ENCODE results near the gene RBM39.
"Not testable (repeated sequence)": the region's sequence is repeated elsewhere in the genome, so short reads cannot be mapped to it uniquely, and the experiment has no call there.

The RBM39 gene

DNA sequence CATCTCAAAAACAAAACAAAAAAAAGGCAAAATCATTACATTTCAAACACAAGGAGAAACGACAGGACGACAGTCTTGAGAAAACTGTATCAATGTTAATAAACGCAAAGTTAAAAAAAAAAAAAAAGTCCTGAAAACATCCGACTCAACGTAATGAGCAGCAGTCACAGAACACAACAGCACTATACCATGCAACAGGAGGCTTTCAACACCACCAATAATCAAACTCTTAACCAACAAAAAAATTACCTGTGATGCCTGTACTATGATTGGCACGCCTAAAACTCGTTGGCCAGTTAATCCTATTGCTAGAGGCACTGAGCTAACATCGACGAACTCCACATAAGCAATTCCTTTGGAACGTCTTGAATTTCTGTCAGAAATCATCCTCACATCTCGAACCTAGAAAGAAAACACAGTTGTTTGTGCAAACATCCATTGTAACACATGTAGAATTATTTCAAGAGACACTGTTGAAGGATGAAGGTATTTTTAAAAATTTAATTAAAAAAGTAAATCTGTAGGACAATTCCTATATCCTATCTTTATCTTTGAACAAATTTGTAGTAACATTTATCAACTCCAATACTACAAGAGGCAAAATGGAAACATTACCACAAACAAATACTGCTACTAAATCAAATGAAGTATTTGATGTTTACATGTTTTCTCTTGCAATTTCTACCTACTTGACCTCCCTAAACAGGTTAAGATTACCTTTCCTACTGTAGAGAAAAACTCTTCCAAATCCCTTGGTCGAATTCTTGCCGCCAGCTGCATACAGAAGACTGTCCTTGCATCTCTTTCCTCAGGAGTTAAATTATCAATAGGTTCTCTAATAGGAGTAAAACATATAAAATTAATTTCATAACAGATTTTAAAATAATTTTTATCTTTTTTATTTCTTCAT lies 17.5 kb downstream of the RBM39 start:
- no peak for DNase-seq (ENCODE audit: low read depth)

DNA sequence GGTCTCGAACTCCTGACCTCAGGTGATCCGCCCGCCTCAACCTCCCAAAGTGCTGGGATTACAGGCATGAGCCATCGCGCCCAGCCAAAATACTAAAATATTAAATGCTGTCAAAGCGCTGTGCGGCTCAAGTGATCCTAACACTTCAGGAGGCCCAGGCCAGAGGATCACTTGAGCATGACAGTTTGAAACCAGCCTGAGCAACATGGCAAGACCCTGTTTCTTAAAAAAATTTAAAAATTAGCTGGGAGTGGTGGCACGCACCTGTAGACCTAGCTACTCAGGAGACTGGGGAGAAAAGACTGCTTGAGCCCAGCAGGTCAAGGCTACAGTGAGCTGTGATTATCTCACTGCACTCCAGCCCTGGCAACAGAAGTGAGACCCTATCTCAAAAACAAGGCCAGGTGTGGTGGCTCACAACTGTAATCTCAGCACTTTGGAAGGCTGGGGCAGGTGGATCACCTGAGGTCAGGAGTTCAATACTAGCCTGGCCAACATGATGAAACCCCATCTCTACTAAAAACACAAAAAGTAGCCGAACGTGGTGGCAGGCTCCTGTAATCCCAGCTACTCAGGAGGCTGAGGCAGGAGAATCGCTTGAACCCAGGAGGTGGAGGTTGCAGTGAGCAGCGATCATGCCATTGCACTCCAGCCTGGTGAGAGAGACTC lies 18.3 kb downstream of the RBM39 start:
- DNase-seq (ENCODE audit: low read depth), result not testable (repeated sequence)

DNA sequence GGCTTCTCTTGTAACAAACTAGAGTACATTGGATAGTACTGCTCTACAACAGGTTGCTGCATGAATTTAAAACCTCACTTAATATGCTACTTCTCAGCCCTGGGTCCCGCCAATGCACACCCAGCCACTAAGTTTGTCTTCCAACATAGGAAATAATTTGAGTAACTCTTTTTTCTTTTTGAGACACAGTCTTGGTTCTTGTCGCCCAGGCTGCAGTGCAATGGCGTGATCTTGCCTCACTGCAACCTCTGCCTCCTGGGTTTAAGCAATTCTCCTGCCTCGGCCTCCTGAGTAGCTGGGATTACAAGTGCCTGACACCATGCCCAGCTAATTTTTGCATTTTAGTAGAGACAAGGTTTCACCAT lies 18.8 kb downstream of the RBM39 start:
- DNase-seq (ENCODE audit: low read depth), result not testable (repeated sequence)

DNA sequence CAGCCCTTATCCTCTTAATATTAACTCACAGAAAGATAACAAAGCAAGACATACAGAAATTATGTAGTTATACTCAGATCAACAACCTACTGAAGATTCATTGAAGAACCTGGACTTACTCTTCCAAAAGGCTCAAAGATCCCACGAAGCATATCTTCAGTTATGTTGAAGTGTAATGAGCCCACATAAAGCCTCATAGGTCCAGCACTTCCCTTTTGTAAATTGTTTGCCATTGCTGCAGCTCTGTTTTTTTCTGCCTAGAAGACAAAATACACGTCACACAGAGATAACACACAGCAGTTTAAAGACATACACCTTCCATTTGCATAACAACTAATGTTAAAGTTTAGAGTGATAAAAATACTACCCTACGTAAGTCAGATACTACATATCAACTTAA lies 20.4 kb downstream of the RBM39 start:
- no peak for DNase-seq (ENCODE audit: low read depth)

DNA sequence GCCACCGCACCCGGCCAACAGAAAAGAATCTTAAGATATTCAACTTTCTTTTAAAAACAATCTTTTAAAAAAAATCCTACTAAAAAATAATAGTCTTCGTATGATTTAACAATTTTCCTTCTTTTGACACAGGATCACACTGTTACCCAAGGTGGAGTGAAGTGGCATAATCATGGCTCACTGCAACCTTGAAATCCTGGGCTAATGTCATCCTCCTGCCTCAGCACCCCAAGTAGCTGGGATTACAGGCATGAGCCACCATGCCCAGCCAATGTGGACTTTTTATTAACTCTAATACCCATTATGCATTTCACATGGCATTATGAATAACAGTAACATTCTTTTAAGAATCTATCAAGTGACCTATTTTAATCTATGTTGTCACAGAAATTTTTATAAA lies 20.8 kb downstream of the RBM39 start:
- DNase-seq (ENCODE audit: low read depth), result no peak

DNA sequence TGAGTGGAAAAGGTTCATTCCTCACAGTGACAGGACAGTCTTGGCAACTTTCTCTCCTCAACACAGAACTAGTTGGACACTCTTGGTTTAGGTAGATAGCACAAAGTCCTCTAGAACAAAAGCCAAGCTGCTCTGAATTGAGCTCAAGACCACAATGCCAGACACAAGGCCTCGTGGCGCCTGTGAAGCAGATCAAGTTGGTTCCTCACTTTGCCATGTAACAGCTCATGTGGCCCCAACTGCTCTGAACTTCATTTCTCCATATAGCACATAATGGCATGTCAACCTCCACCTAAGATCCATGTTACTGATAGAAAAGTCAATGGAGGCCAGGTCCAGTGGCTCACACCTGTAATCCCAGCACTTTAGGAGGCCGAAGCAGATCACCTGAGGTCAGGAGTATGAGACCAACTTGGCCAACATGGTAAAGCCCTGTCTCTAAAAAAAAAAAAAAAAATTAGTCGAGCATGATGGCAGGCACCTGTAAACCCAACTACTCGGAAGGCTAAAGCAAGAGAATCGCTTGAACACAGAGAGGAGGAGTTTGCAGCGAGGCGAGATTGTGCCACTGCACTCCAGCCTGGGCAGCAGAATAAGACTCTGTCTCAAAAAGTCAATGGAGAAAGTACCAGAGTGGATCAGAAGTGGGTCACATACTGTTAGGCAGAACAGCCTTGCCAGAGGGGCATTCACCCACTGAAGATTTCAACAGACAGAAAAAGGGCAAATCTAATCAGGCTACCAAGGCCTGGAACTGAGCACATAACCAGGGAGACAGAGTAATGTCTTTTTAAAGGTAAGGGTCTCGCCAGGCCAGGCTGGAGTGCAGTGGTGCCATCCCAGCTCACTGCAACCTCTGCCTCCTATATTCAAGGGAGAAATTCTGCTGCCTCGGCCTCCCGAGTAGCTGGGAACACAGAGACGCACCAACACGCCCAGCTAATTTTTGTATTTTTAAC lies 21.6 kb downstream of the RBM39 start:
- DNase-seq (ENCODE audit: low read depth), result no peak

DNA sequence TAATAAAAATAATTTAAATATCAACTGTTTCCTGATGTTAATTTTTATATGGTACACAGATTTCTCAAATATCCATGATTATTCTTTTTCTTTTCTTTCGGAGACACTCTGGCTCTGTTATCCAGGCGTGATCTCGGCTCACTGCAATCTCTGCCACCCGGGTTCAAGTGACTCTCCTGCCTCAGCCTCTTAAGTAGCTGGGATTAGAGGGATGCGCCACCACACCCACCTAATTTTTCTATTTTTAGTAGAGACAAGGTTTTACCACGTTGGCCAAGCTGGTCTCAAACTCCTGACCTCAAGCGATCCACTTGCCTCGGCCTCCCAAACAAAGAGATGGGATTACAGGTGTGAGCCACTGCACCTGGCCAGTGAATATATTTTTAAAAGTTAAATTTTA lies 22.3 kb downstream of the RBM39 start:
- no peak for DNase-seq (ENCODE audit: low read depth)

DNA sequence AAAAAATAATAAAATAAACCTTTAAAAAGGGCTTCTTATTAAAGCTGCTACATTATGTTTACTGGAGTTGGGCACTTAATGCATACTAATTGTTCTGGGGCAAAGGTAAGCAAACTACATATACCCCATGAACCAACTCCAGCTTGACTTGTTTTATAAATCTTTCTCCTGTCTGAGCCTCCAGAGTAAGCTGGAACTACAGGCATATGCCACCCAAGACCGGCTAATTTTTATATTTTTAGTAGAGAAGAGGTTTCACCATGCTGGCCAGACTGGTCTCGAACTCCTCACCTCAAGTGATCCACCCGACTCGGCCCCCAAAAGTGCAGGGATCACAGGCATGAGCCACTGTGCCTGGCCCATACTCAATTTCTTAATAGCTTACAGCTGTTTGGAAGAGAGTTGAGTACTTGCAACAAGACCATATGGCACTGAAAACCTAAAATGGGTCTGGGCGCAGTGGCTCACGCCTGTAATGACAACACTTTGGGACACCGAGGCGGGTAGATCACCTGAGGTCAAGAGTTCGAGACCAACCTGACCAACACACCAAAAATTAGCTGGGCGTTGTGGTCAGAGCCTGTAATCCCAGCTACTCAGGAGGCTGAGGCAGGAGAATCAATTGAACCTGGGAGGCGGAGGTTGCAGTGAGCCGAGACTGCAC lies 23.0 kb downstream of the RBM39 start:
- no peak for DNase-seq (ENCODE audit: low read depth)

DNA sequence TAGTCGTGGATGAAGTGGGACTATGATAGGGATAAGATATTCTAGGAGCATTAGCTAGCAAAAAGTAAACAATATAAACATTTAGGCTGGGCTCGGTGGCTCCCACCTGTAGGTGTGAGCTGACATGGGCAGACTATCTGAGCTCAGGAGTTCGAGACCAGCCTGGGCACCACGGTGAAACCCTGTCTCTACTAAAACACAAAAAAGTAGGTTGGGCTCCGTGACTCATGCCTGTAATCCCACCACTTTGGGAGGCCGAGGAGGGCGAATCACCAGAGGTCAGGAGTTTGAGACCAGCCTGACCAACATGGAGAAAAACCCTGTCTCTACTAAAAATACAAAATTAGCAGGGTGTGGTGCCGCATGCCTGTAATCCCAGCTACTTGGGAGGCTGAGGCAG lies 23.7 kb downstream of the RBM39 start:
- DNase-seq (ENCODE audit: low read depth), result not testable (repeated sequence)

DNA sequence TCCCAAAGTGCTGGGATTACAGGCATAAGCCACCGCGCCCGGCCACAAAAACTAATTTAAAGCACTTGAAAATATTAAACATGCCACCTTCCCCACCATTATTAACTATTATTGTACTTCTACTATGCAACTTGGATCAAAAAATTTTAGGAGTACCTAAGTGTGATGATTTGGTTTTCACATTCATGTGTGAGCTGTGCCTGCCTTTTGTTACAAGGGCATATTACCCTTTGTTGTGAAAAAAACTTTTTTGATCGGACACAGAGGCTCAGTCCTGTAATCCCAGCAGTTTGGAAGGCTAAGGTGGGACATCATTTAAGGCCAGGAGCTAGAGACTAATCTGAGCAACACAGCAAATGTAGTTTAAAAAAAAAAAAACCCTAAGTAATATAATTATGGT lies 25.7 kb downstream of the RBM39 start:
- DNase-seq (ENCODE audit: low read depth), result no peak

DNA sequence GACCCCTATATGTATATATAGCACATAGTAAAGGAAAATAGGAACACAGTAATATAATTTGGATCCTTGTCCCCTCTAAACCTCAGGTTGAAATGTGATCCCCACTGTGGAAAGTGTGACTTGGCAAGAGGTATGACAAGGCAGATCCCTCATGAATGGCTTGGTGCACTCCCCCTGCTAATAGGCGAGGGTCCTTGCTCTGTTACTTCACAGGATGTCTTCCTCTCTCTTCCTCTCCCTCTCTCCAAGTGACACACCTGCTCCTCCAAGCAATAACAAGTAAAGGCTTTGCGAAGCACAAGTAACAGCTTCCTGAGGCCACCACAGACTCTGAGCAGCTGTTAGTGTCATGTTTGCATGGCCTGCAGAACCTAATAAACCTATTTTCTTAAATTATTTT lies 26.4 kb downstream of the RBM39 start:
- DNase-seq (ENCODE audit: low read depth), result no peak

DNA sequence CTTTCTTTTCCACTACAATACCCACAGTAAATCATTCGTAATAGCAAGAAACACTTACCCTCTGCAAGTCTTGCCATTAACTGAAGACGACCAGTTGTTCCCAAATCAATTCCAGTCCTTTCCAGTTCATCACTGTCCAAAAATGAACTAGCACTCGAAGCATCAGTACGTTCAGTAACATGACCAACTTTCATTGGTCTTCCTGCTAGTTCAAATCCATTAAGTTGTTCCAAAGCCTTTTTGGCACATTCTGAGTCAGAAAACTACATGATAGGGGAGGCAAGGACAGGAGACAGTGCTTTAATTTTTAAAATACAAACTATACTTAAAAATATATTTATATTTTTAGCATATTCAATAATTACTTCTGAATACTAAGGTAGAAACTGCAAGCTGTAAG lies 27.9 kb downstream of the RBM39 start:
- no peak for DNase-seq (ENCODE audit: low read depth)

DNA sequence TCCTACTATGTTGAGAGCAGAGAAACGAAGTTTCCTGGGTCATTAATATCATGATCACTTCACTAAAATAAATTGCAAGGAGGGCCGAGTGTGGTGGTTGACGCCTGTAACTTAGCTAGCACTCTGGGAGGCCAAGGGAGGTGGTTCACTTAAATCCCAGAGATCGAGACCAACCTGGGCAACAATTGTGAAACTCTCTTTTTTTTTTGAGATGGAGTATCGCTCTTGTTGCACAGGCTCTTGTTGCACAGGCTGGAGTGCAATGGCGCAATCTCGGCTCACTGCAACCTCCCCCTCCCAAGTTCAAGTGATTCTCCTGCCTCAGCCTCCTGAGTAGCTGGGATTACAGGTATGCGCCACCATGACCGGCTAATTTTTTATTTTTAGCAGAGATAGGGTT lies 28.9 kb downstream of the RBM39 start:
- not testable (repeated sequence) for DNase-seq (ENCODE audit: low read depth)

DNA sequence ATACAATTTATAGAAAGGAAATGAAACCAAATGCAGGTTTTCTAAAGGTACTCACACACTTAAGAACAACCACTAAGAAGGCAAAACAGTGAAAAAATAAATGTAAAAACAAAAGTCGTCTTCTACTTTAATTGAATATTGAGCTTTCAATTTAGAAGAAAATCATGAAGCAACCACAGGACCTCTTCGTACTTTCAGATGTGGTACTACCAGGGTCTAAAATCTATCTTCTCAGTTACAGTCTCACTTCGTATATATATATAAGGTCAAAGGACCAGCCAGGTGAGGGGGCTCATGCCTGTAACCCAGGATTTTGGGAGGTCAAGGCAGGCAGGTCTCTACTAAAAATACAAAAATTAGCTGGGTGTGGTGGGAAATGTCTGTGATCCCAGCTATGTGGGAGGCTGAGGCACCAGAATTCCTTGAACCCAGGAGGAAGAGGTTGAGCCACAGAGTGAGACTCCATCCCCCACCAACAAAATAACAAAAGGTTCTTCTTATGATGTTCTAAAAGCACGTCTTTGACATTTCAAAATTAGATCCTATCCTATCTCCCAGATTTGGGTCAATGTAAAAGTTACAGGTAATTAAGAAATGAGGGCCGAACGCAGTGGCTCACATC lies 30.4 kb downstream of the RBM39 start:
- DNase-seq (ENCODE audit: low read depth), result no peak

DNA sequence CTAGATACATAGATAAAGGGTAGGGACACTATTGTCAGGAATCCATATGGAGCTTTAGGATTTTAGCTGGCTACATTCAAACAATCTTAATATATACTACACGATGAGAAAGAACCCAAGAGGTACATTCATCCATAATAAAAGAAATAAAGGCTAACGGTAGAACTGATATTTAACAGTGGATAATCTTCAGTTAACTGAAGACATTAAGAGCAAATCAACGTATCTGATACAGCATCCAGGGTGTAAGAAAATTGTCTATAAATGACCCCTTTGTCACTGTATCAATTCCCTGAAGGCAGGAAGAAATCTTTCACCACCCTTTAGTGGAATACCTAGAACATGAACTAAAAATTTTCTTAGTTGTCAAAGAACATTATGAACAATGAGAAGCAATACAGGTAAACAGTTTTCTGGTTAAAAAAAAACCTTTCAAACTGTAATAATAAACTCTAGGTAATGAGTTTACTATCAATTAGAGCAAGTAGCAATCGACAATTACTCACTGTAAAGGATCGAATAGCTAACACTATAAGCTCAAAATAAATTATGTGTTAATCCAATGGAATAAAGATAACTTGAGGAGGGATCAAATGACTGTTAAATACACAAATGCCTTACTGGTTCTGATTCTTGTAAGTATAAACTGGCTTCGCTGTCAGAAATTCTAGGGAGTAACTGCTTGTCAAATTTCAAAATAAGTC lies 31.0 kb downstream of the RBM39 start:
- no peak for DNase-seq (ENCODE audit: low read depth)

DNA sequence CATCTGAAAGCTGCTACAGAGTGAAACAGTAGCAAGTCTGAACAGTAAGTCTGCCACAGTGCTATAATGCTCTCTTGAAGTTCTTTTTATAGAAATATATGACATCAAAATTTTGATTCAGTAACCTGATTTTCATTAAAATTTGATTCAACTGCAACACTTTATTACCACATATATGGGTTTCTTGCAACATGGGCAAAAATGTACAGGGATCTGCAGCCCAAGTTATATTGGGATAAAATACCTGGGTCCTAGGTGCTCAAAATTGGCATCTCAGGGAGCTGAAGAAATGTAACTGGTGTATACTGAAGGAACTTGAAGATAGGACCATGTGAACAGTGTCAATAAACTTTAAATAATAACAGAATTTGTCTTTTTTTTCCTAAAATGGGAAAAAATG lies 32.0 kb downstream of the RBM39 start:
- DNase-seq (ENCODE audit: low read depth), result no peak

DNA sequence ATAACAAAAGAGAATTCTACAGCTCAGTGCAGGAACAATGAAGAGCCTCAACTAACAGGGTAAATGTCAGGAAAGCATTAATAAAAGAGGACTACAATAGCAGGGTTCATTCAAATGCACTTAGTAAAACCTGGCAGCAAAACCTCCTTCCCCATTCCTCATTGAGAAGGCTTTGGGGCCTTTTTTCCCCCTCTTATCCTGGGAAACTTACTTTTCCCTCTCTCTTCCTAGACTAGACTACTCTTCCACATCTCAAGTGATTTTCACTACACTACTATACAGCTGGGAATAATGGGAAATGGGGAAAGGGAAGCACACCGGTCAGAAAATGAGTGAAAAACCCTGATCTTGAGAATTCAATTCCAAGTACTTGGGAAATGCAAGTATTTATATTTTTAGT lies 32.8 kb downstream of the RBM39 start:
- DNase-seq (ENCODE audit: low read depth), result no peak

DNA sequence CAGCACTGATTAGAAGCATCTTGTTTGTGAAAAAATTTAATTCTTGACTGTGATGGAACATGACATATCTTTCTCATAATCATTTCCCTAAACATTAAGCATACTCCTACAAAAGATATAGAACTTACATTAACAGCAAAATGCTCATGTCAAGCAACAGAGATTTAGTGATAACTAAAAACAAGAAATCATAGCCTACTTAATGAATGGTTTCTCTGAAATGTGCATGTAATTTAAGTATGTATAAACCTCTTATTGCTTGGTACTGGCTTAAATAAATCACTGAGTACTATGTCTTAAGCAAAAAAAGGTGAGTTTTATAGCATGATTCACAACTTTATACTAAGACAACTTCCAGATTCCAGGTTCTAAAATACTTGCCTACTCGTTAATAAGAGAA lies 33.6 kb downstream of the RBM39 start:
- no peak for DNase-seq (ENCODE audit: low read depth)

DNA sequence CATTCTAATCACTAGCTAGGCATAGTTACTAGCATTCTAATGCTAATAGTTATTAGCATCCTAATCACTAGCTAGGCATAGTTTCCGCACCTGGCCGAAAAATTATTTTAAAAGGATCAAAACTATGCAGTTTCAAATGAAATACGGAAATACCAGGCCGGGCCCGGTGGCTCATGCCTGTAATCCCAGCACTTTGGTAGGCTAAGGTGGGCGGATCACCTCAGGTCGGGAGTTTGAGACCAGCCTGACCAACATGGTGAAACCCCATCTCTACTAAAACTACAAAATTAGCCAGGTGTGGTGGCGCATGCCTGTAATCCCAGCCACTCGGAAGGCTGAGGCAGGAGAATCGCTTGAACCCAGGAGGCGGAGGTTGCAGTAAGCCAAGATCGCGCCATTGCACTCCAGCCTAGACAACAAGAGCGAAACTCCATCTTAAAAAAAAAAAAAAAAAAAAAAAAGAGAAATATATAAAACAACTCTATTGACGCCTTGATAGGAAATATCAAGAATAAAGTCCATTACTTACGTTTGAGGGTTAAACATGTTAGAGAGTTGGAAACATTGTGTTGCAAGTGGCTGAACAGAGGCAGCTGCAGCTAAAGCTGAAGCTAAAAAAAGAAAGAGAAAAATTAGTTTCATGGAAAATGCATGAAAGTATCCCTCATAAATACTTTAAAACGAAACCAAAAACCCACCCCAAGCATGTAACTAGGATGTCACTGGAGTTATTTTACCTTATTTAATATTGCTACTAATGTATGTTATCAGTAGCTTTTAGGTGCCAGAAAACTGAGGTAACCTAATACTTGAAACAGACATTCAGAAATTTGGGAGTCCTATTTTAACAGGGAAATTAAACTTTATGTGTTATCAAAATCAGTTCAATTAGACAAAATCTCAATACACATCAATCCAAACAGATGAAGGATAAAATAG lies 35.2 kb downstream of the RBM39 start:
- not testable (repeated sequence) for DNase-seq (ENCODE audit: low read depth)

DNA sequence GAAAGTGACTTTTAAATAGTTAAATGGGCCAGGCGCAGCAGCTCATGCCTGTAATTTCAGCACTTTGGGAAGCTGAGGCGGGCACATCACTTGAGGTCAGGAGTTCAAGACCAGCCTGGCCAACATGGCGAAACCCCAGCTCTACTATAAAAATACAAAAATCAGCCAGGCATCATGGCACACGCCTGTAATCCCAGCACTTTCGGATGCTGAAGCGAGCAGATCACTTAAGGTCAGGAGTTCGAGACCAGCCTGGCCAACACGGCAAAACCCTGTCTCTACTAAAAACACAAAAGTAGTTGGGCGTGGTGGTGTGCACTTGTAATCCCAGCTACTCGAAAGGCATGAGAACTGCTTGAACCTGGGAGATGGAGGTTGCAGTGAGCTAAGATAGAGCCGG lies 36.2 kb downstream of the RBM39 start:
- DNase-seq (ENCODE audit: low read depth), result not testable (repeated sequence)

Data from non-pigmented ciliary epithelial cell (primary cell).